Activated CD4-positive, CD25-positive, alpha-beta regulatory T cell treated with anti-CD3 and anti-CD28 coated beads, Interleukin-2, amount 50 U/mL, for 72 hours (primary cell): Measurements from ENCODE around the gene CBX7.

Experiments used
- DNase-seq: peaks from one replicate; pipeline ENCODE4 v3.0.0; 2021

CBX7 gene

GRCh38 chr22:39090426-39091064 is 61.9 kb downstream of the CBX7 start:
- DNase-seq: peak; percentile 78

- DNase-seq: no peak
These were observed 62.6 kb downstream of the CBX7 start for GRCh38 chr22:39089928-39090327.

- DNase-seq: no peak
These were observed 63.8 kb downstream of the CBX7 start for GRCh38 chr22:39088685-39089032.

- DNase-seq: no peak
These were observed 64.4 kb downstream of the CBX7 start for GRCh38 chr22:39087881-39088684.

GRCh38 chr22:39087098-39087497 is 65.4 kb downstream of the CBX7 start:
- no peak for DNase-seq

GRCh38 chr22:39084666-39085065 is 67.8 kb downstream of the CBX7 start:
- no peak for DNase-seq

GRCh38 chr22:39083212-39084165 is 69.0 kb downstream of the CBX7 start:
- DNase-seq: no peak

GRCh38 chr22:39081598-39081997 is 70.9 kb downstream of the CBX7 start:
- no peak for DNase-seq

GRCh38 chr22:39081016-39081415 is 71.5 kb downstream of the CBX7 start:
- DNase-seq: no peak
